ENCODE measurements around the gene EIF2B4. TPM values are rescaled to one million over a fixed set of nuclear protein-coding genes. Genes with fewer than 3 reads are reported as not detected.

Gene EIF2B4
- total and polyA plus RNA-seq, 2 of the 13 experiments (the other 11 are each of a cell fraction or from before 2014, with no cell fraction given) = 91.5 to 96.4 TPM

- TF ChIP-seq LBX2 (CRISPR knock-in tag; IDR thresholded peaks at IDR 0.05; ENCODE audit: borderline replicate concordance) (peak; percentile 87; the same call in 1 of the 2 replicates), USF2 (IDR thresholded peaks at IDR 0.05; ENCODE audit: low read depth, low read length) (peak; percentile 96), USF2 (CRISPR knock-in tag; IDR thresholded peaks at IDR 0.05; ENCODE audit: borderline replicate concordance) (peak; percentile 97; the same call in 1 of the 2 replicates), ZNF710 (CRISPR knock-in tag; IDR thresholded peaks at IDR 0.05; ENCODE audit: borderline replicate concordance) (peak; percentile 43; the same call in 1 of the 2 replicates), ZNF572 (CRISPR knock-in tag; IDR thresholded peaks at IDR 0.05) (peak; percentile 90; the same call in 1 of the 2 replicates), PRDM4 (CRISPR knock-in tag; IDR thresholded peaks at IDR 0.05; ENCODE audit: borderline replicate concordance) (0 out of 2 replicates have a peak, but pooled peaks have one; percentile 59), TCF7 (IDR thresholded peaks at IDR 0.05; ENCODE audit: low read depth) (no peak), GFI1 (CRISPR knock-in tag; IDR thresholded peaks at IDR 0.05; ENCODE audit: borderline replicate concordance) (peak; percentile 55; the same call in 1 of the 2 replicates), FOXA3 (CRISPR knock-in tag; IDR thresholded peaks at IDR 0.05) (peak; percentile 62; the same call in 1 of the 2 replicates), KDM4B (CRISPR knock-in tag; IDR thresholded peaks at IDR 0.05) (no peak; the same call in 1 of the 2 replicates), TCF7L2 (IDR thresholded peaks at IDR 0.05; ENCODE audit: low read depth, low read length) (no peak), PRPF4 (IDR thresholded peaks at IDR 0.05; ENCODE audit: low read depth, low read length, poor library complexity, severe bottlenecking) (no peak), ZNF501 (CRISPR knock-in tag; IDR thresholded peaks at IDR 0.05) (peak; percentile 95), ZNF230 (CRISPR knock-in tag; IDR thresholded peaks at IDR 0.05) (0 out of 2 replicates have a peak, but pooled peaks have one; percentile 27), JUND (CRISPR knock-in tag; IDR thresholded peaks at IDR 0.05) (no peak; the same call in 1 of the 2 replicates), ARID5B (CRISPR knock-in tag; IDR thresholded peaks at IDR 0.05) (peak; percentile 59)
These were observed 47.2 kb downstream of the EIF2B4 start, which contains the start of gene MPV17 (continued) for GRCh38 chr2:27322766-27323595.
